GM12873 (cell line): ENCODE measurements around the gene CACNA1E.

Source experiments
- CTCF ChIP-seq: IDR thresholded peaks from 2 replicates; pipeline ENCODE4 v1.5.1; 2012; ENCODE audit warnings: low read depth, mild to moderate bottlenecking, moderate library complexity, low read length, control low read depth; ENCODE audit not compliant: insufficient read depth; ENCODE audit errors: missing control alignments

CACNA1E gene

GRCh38 chr1:181664543-181664942 lies 181.2 kb downstream of the CACNA1E start:
- no peak for TF ChIP-seq CTCF

- no peak for TF ChIP-seq CTCF
These were observed 185.9 kb downstream of the CACNA1E start for GRCh38 chr1:181669246-181669645.

- peak; percentile 6 for TF ChIP-seq CTCF
These were observed 191.3 kb downstream of the CACNA1E start for GRCh38 chr1:181674617-181675016.

- TF ChIP-seq CTCF: no peak
These were observed 192.0 kb downstream of the CACNA1E start for GRCh38 chr1:181675091-181675917.

- no peak for TF ChIP-seq CTCF
These were observed 192.5 kb downstream of the CACNA1E start for GRCh38 chr1:181675918-181676190.

- TF ChIP-seq CTCF: peak; percentile 56
These were observed 193.0 kb downstream of the CACNA1E start for GRCh38 chr1:181676269-181676668.

- TF ChIP-seq CTCF: no peak
These were observed 197.0 kb downstream of the CACNA1E start for GRCh38 chr1:181680332-181680731.
